GM12801 (cell line): ENCODE results near the gene PALLD.

Experiments used
- CTCF ChIP-seq: IDR thresholded peaks from one replicate; pipeline ENCODE4 v1.5.1; 2011; ENCODE audit warnings: control low read depth; ENCODE audit not compliant: insufficient read length; ENCODE audit errors: extremely low read depth

PALLD gene

GRCh38 chr4:168840392-168840763, 343.5 kb downstream of the PALLD start:
- no peak for TF ChIP-seq CTCF

GRCh38 chr4:168841000-168841671, 344.3 kb downstream of the PALLD start:
- no peak for TF ChIP-seq CTCF

- TF ChIP-seq CTCF = no peak
Measured at GRCh38 chr4:168841672-168842019, 344.8 kb downstream of the PALLD start.

GRCh38 chr4:168842186-168842585, 345.3 kb downstream of the PALLD start:
- TF ChIP-seq CTCF = no peak

- TF ChIP-seq CTCF = no peak
Measured at GRCh38 chr4:168843635-168844034, 346.8 kb downstream of the PALLD start.

GRCh38 chr4:168844353-168845049, 347.6 kb downstream of the PALLD start:
- TF ChIP-seq CTCF = no peak

GRCh38 chr4:168845897-168846296, 349.0 kb downstream of the PALLD start:
- TF ChIP-seq CTCF = no peak
